Choroid plexus epithelial cell (primary cell): Measurements from ENCODE around the gene SLC1A6.
"Not testable (repeated sequence)": the region's sequence is repeated elsewhere in the genome, so short reads cannot be mapped to it uniquely, and the experiment has no call there.

ENCODE experiments used
- DNase-seq: peaks from one replicate; pipeline ENCODE4 v3.0.0-alpha.2; 2010; ENCODE audit warnings: low read depth
- H3K4me3 ChIP-seq: 2 replicates; pipeline ENCODE4 v1.5.1; 2011; ENCODE audit warnings: low read depth, mild to moderate bottlenecking, control low read depth, low read length, moderate library complexity
- TF ChIP-seq, protein P1 (sequence below): conservative IDR thresholded peaks from 2 replicates; pipeline ENCODE4 v1.5.1; 2011; ENCODE audit warnings: low read depth, mild to moderate bottlenecking, control low read depth, inconsistent platforms, low read length, moderate library complexity

SLC1A6 gene

DNA sequence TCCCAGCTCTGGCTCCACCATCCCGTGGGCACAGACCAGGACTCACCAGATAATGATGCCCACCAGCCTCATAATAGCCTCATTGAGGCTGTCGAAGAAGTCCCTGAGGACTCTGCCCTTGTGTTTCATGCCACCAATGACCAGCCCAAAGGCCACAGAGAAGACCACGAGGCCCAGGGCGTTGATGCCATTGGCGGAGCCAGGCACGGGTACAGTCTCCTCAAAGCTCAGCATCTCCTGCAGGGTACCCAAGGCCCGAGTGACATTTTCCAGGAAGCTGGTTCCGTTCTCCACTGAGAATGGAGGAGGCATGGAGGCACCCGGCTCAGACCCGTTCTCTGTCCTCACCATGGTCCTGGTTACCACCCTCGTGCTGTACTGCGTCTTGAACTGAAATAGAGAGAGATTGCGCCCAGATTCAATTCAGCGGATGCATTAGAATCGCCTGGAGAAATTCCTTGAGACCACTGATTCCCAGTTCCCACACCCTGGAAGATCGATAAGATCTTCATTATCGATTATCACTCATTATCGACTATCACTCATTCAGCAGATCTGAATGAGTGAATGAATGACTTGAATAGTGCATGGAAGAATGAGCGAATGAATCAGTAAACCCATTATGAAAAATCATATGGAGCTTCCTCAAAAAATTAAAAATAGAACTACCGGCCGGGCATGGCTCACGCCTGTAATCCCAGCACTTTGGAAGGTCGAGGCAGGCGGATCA lies 17.5 kb downstream of the SLC1A6 start:
- H3K4me3 ChIP-seq, result no peak overlapping the region
- no peak for DNase-seq
- TF ChIP-seq, protein P1, sequence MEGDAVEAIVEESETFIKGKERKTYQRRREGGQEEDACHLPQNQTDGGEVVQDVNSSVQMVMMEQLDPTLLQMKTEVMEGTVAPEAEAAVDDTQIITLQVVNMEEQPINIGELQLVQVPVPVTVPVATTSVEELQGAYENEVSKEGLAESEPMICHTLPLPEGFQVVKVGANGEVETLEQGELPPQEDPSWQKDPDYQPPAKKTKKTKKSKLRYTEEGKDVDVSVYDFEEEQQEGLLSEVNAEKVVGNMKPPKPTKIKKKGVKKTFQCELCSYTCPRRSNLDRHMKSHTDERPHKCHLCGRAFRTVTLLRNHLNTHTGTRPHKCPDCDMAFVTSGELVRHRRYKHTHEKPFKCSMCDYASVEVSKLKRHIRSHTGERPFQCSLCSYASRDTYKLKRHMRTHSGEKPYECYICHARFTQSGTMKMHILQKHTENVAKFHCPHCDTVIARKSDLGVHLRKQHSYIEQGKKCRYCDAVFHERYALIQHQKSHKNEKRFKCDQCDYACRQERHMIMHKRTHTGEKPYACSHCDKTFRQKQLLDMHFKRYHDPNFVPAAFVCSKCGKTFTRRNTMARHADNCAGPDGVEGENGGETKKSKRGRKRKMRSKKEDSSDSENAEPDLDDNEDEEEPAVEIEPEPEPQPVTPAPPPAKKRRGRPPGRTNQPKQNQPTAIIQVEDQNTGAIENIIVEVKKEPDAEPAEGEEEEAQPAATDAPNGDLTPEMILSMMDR, result no peak

DNA sequence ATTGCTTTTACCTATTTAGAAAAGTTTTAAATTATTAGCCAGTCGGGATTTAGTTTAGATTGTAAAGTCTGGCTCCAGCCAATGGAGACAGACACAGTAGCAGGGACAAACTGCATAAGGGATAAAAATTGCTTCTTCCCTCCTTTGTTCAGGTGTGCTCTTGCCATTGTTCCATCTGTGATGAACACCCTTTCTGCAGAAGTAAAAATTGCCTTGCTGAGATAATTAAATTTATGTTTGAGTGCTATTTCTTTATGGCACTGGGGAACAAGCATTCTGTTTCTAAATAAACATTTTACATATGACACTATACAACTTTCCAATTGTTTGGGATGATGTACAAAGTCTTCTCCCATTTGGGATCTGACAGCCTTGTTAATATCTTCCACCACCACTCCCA lies 20.4 kb downstream of the SLC1A6 start:
- H3K4me3 ChIP-seq, result no peak overlapping the region
- DNase-seq, result no peak
- TF ChIP-seq, protein P1, result no peak

DNA sequence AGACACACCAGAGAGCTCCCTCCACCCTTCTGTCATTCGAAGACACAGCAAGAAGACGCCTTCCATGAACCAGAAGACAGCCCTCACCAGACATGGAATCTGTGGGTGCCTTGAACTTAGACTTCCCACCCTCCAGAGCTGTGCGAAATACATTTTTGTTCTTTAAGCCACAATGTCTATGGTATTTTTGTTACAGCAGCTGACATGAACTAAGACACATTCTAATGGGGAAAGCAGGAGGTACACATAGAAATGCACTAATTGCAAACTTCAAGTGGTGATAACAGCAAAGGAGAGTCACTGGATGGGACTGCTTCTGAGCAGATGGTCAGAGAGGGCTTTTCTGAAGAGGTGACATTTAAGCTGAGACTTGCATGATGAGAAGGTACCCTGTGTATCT lies 22.2 kb downstream of the SLC1A6 start:
- TF ChIP-seq, protein P1, result no peak
- no peak overlapping the region for H3K4me3 ChIP-seq
- DNase-seq, result no peak

DNA sequence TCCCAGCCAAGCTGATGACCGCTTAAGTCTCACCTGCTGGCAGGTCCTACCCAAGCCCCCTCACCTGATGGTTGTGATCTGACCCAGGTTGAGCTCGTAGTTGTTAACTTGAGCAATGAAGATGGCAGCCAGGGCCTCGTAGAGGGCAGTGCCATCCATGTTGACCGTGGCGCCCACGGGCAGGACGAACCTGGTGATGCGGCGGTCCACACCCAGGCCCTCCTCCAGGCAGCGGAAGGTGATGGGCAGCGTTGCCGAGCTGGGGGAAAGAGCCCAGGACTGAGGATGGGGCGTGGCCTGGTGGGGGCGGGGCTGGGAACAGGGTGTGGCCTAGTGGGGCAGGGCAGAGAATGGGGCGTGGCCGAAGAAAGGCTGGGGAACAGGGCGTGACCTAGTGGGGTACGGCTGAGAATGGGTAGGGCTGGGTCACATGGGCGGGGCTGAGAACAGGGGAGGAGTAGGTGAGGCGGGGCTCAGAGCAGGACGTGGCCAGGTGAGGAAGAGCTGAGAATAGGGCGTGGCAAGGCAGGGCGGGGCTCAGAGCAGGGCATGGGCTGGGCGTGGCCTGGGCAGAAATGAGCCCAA lies 25.5 kb downstream of the SLC1A6 start:
- no peak overlapping the region for H3K4me3 ChIP-seq
- TF ChIP-seq, protein P1, result no peak
- no peak for DNase-seq

DNA sequence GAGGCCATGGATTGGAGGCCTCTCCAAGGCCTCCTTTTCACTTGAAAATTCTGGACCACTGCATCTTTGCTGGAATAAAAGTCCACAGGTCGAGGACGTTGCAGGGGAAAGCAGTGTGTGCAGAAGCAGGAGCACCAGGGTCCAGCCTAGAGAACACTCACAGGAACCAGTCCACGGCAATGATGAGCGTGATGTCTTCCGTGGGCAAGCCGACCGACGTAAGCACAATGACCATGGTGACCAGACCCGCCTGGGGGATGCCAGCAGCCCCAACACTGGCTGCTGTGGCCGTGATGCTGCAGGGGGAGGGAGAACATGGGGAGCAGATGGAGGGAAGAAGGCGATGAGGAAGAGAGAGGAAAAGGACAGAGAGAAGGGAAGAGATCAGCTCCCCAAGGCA lies 26.9 kb downstream of the SLC1A6 start:
- TF ChIP-seq, protein P1, result no peak
- no peak for DNase-seq
- H3K4me3 ChIP-seq, result no peak overlapping the region

DNA sequence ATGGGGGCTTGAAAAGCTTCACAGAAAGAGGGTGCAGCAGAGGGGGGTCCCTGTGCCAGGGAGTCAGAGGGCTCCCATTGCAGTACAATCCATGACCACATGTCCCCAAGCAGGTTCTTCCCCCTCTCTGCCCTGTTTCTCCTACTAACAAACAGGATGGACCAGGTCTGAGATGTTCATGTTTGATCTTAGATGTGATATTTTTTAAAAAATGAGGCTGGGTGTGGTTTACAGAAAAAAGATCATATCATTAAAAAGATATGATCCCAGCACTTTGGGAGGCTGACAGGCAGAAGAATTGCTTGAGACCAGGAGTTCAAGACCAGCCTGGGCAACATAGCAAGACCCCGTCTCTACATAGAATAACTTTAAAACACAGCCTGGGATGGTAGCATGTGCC lies 29.2 kb downstream of the SLC1A6 start:
- TF ChIP-seq, protein P1, result no peak
- no peak for DNase-seq
- no peak overlapping the region for H3K4me3 ChIP-seq

DNA sequence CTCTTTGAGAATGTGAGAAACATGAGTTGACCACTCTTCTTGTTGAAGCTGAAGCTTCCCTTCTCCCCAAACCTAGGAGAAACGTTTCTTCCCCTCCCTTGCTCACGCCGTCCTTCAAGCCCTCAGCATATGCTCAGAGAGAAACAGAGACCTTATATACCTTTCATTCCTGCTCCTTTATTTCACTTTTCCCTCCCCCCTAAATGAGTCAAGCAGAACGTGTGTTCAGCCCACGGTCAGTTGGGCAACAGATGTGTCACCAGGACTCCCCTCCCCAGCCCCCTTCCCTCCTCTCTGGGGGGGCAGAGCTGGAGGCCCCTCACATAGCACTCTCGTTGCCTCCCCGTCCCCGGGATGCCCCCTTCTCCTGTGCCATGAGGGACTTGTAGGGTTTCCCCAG lies 29.8 kb downstream of the SLC1A6 start:
- H3K4me3 ChIP-seq, result no peak overlapping the region
- no peak for DNase-seq
- TF ChIP-seq, protein P1, result no peak

DNA sequence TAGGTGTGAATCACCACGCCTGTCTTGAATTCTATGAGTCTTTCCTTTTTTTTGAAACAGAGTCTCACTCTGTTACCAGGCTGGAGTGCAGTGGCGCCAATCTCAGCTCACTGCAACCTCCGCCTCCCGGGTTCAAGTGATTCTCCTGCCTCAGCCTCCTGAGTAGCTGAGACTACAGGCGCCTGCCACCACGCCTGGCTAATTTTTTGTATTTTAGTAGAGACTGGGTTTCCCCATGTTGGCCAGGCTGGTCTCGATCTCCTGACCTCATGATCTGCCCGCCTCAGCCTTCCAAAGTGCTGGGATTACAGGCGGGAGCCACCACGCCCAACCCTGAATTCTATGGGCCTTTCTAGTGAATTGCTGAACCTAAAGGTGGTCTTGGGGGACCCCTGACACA lies 30.3 kb downstream of the SLC1A6 start:
- not testable (repeated sequence) for H3K4me3 ChIP-seq, DNase-seq
